SU-DHL-6 (cell line): Measurements from ENCODE around the gene CDIP1.

ENCODE experiments used
- H2AFZ ChIP-seq: fragments of 200-600 bp; sonication (generic); 2 replicates; pipeline ENCODE4 v1.6.1; 2014; ENCODE audit warnings: low read depth, mild to moderate bottlenecking, moderate library complexity, mixed read lengths, antibody characterized with exemption, low read length; ENCODE audit not compliant: severe bottlenecking
- H3F3A ChIP-seq: fragments of 200-600 bp; shearing (Covaris generic); 2 replicates; pipeline ENCODE4 v1.6.0; 2016; ENCODE audit warnings: antibody characterized with exemption, mild to moderate bottlenecking; ENCODE audit not compliant: insufficient read depth
- H3K27ac ChIP-seq: fragments of 200-600 bp; sonication (generic); 2 replicates; pipeline ENCODE4 v1.5.1; 2016; ENCODE audit warnings: low read depth, mild to moderate bottlenecking, low read length, moderate library complexity, mixed read lengths
- H3K27me3 ChIP-seq: fragments of 200-600 bp; sonication (generic), shearing (Covaris generic); 2 replicates; pipeline ENCODE4 v1.6.0; 2014; ENCODE audit warnings: mild to moderate bottlenecking, low read length
- H3K36me3 ChIP-seq: fragments of 200-600 bp; sonication (generic); 2 replicates; pipeline ENCODE4 v1.6.1; 2014; ENCODE audit warnings: mild to moderate bottlenecking, low read length, mixed read lengths
- H3K4me2 ChIP-seq: fragments of 300-600, 200-600 bp; shearing (Covaris generic), sonication (generic); 2 replicates; pipeline ENCODE4 v1.6.0; 2014; ENCODE audit warnings: low read length, low read depth, mild to moderate bottlenecking; ENCODE audit not compliant: poor library complexity, severe bottlenecking
- H3K4me3 ChIP-seq: fragments of 200-600 bp; sonication (generic); 2 replicates; pipeline ENCODE4 v1.5.1; 2014; ENCODE audit warnings: antibody characterized with exemption, low read length, mild to moderate bottlenecking, mixed read lengths; ENCODE audit not compliant: insufficient read depth, poor library complexity, severe bottlenecking
- H3K79me2 ChIP-seq: fragments of 200-600 bp; sonication (generic); 2 replicates; pipeline ENCODE4 v1.6.1; 2014; ENCODE audit warnings: mild to moderate bottlenecking, low read length, moderate library complexity; ENCODE audit not compliant: insufficient read depth
- H3K9ac ChIP-seq: fragments of 200-600 bp; sonication (generic); 2 replicates; pipeline ENCODE4 v1.7.0; 2014; ENCODE audit warnings: mild to moderate bottlenecking, low read length
- H3K9me2 ChIP-seq: fragments of 200-600 bp; sonication (generic); replicated peaks from 2 replicates; pipeline ENCODE4 v1.6.1; 2014; ENCODE audit warnings: low read length; ENCODE audit not compliant: insufficient read depth
- H3K9me3 ChIP-seq: fragments of 200-600 bp; sonication (generic); 2 replicates; pipeline ENCODE4 v1.6.1; 2014; ENCODE audit warnings: low read length, mixed read lengths; ENCODE audit not compliant: insufficient read depth
- H4K20me1 ChIP-seq: fragments of 200-600 bp; sonication (generic); 2 replicates; pipeline ENCODE4 v1.6.1; 2014; ENCODE audit warnings: low read depth, mild to moderate bottlenecking, antibody characterized with exemption, low read length, moderate library complexity, mixed read lengths
- CTCF ChIP-seq: fragments of 200-600 bp; sonication (generic); IDR thresholded peaks from one replicate; pipeline ENCODE4 v1.5.1; 2017; ENCODE audit warnings: antibody characterized with exemption, mild to moderate bottlenecking, low read length, moderate library complexity; ENCODE audit not compliant: insufficient read depth, poor library complexity, severe bottlenecking
- EZH2phosphoT487 ChIP-seq: fragments of 200-600 bp; sonication (generic), shearing (Covaris generic); conservative IDR thresholded peaks from 2 replicates; pipeline ENCODE4 v1.6.1; 2018; ENCODE audit warnings: mild to moderate bottlenecking, antibody characterized with exemption, low read length, moderate library complexity, mixed read lengths

Gene CDIP1

GRCh38 chr16:4498546-4499195, 39.9 kb downstream of the CDIP1 start:
- Histone ChIP-seq H3K9ac (no peak overlapping the region), H3K9me2 (no peaks in the 10 kb centered on the region), H3K79me2 (peaks cover 63% of the 10 kb centered on the region), H2AFZ (no peak overlapping the region), H3K36me3 (0 out of 2 replicates have a peak, but pooled peaks cover 2% of the 10 kb centered on the region), H3K4me3 (no peak overlapping the region), H3K4me2 (no peak overlapping the region), H4K20me1 (peaks cover 8% of the 10 kb centered on the region; the same call in 1 of the 2 replicates), H3F3A (no peaks in the 10 kb centered on the region; the same call in 1 of the 2 replicates), H3K27ac (no peak overlapping the region), H3K27me3 (no peaks in the 10 kb centered on the region), H3K9me3 (no peaks in the 10 kb centered on the region)
- TF ChIP-seq CTCF (no peak), EZH2phosphoT487 (no peak)

- H3K9me3 ChIP-seq = no peaks in the 10 kb centered on the region
- H3F3A ChIP-seq = no peaks in the 10 kb centered on the region; the same call in 1 of the 2 replicates
- H3K79me2 ChIP-seq = peaks cover 64% of the 10 kb centered on the region
- H3K27me3 ChIP-seq = no peaks in the 10 kb centered on the region
- H4K20me1 ChIP-seq = peaks cover 8% of the 10 kb centered on the region; the same call in 1 of the 2 replicates
- no peak overlapping the region for H3K4me2 ChIP-seq
- H2AFZ ChIP-seq = no peak overlapping the region
- H3K36me3 ChIP-seq = 0 out of 2 replicates have a peak, but pooled peaks cover 2% of the 10 kb centered on the region
- H3K9ac ChIP-seq = no peak overlapping the region
- H3K4me3 ChIP-seq = no peak overlapping the region
- H3K27ac ChIP-seq = no peak overlapping the region
- TF ChIP-seq CTCF = no peak
- no peak for TF ChIP-seq EZH2phosphoT487
- no peaks in the 10 kb centered on the region for H3K9me2 ChIP-seq
Observed at GRCh38 chr16:4496305-4496704, 42.3 kb downstream of the CDIP1 start.

- H2AFZ ChIP-seq = no peak overlapping the region
- no peak overlapping the region for H3K4me2 ChIP-seq
- no peak overlapping the region for H3K9ac ChIP-seq
- no peaks in the 10 kb centered on the region for H3K9me2 ChIP-seq
- no peaks in the 10 kb centered on the region for H3K9me3 ChIP-seq
- H3K79me2 ChIP-seq = peaks cover 65% of the 10 kb centered on the region
- no peak overlapping the region for H3K4me3 ChIP-seq
- no peaks in the 10 kb centered on the region for H3K27me3 ChIP-seq
- no peak overlapping the region for H3K27ac ChIP-seq
- H3K36me3 ChIP-seq = 0 out of 2 replicates have a peak, but pooled peaks cover 2% of the 10 kb centered on the region
- H3F3A ChIP-seq = no peaks in the 10 kb centered on the region; the same call in 1 of the 2 replicates
- TF ChIP-seq EZH2phosphoT487 = no peak
- no peak for TF ChIP-seq CTCF
- H4K20me1 ChIP-seq = peaks cover 8% of the 10 kb centered on the region; the same call in 1 of the 2 replicates
Observed at GRCh38 chr16:4495766-4496165, 42.8 kb downstream of the CDIP1 start.
